ENCODE measurements around the gene SIK1. TPM values are rescaled to one million over a fixed set of nuclear protein-coding genes. Genes with fewer than 3 reads are reported as not detected.
"Not testable (repeated sequence)": the region's sequence is repeated elsewhere in the genome, so short reads cannot be mapped to it uniquely, and the experiment has no call there.

Gene SIK1
- total RNA-seq: 93.5 TPM

DNA sequence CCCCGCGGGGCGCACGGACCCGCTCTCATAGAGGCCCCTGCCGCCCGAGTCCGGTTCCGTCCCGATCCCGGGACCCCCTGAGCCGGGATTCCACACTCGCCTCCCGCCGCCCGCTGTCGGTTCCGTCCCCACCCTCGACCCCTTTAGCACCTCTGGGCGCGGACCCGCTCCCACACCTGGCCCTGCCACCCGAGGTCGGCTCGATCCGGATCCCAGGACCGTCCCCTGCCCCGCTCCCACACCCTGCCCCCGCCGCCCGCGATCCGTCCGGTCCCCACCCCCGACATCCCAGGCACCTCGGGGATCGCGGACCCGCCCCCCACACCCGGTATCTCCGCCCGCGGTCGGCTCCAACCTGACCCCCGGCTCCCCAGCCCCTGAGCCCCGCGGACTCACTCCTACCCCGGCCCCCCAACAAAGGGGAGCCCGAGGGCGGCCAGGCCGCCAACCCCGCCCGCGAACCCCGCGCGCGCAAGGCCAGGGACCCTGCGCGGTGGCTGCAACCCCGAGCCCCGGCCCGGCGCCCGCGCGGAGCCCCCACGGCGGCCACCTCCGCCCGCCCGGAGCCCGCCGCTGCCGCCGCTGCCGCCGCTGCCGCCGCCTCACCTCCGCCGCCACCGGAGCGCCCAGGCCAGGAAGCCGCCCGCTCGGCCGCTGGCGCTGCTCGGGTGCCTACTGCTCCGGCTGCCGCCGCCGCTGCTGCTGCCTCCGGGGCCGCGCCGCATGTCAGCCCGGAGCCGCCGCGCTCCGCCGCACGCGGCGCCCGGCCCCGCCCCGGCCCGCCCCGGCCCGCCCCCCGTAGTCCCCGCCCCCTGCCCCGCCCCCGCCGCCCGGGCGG, at the start of gene SIK1:
Gene SIK1, minus strand, starts transcription at position 728 of the 838 bp plus-strand sequence. CDS start 953 bp downstream, outside the sequence.
- DNase-seq (ENCODE audit: extremely low spot score in 2 of 2); H3K36me3 ChIP-seq; H3K4me3 ChIP-seq; intact Hi-C loops (cut with DNase I); H3K9me3 ChIP-seq; H3K27ac ChIP-seq; H3K27me3 ChIP-seq; H3K4me1 ChIP-seq: not testable (repeated sequence)

GRCh38 chr21:43471597-43472242, 44.8 kb upstream of the SIK1 start:
- H3K27ac ChIP-seq; H3K9me3 ChIP-seq; H3K27me3 ChIP-seq; H3K4me1 ChIP-seq; DNase-seq (ENCODE audit: extremely low spot score in 2 of 2); H3K36me3 ChIP-seq; H3K4me3 ChIP-seq; intact Hi-C loops (cut with DNase I): not testable (repeated sequence)

GRCh38 chr21:43469719-43470458, 43.0 kb upstream of the SIK1 start:
- H3K4me3 ChIP-seq; H3K4me1 ChIP-seq; DNase-seq (ENCODE audit: extremely low spot score in 2 of 2); intact Hi-C loops (cut with DNase I); H3K36me3 ChIP-seq; H3K9me3 ChIP-seq; H3K27ac ChIP-seq; H3K27me3 ChIP-seq: not testable (repeated sequence)

- H3K4me3 ChIP-seq: no peak overlapping the region
- TF ChIP-seq CTCF (IDR thresholded peaks at IDR 0.05): no peak
- TF ChIP-seq POLR2AphosphoS5 (IDR thresholded peaks at IDR 0.05; ENCODE audit: insufficient read depth in 1 of 2, low read depth in 1 of 2): no peak
- TF ChIP-seq POLR2A (IDR thresholded peaks at IDR 0.05): no peak
- H3K9me3 ChIP-seq: no peaks in the 10 kb centered on the region
- no peaks in the 10 kb centered on the region for H3K36me3 ChIP-seq
- intact Hi-C loops (cut with DNase I): no loop called here
- no peaks in the 10 kb centered on the region for H3K27me3 ChIP-seq
- no peak for DNase-seq (ENCODE audit: extremely low spot score in 2 of 2)
- no peak overlapping the region for H3K27ac ChIP-seq
- H3K4me1 ChIP-seq: no peaks in the 10 kb centered on the region
Measured at GRCh38 chr21:43467785-43468184, 40.9 kb upstream of the SIK1 start.

DNA sequence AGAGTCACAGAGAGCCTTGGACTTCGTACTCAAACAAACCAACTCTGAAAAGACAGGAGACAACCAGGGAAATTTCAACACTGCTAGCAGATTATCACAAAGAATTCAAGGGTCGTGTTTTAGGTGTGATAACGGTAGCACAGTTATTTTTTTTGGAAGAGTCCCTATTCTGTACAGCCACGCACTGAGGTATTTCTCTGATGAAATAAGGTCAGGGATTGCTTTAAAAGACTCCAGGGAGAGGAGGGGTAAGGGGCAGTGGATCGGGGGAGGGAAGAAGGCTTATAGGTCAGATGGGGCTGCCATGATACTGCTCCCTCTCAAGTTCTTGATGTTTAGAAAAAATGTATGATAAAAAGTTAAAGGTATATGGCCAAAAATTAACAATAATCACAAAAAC, 38.2 kb upstream of the SIK1 start:
- H3K4me1 ChIP-seq; H3K27ac ChIP-seq; H3K27me3 ChIP-seq; intact Hi-C loops (cut with DNase I); DNase-seq (ENCODE audit: extremely low spot score in 2 of 2); H3K36me3 ChIP-seq; H3K4me3 ChIP-seq; H3K9me3 ChIP-seq: not testable (repeated sequence)

DNA sequence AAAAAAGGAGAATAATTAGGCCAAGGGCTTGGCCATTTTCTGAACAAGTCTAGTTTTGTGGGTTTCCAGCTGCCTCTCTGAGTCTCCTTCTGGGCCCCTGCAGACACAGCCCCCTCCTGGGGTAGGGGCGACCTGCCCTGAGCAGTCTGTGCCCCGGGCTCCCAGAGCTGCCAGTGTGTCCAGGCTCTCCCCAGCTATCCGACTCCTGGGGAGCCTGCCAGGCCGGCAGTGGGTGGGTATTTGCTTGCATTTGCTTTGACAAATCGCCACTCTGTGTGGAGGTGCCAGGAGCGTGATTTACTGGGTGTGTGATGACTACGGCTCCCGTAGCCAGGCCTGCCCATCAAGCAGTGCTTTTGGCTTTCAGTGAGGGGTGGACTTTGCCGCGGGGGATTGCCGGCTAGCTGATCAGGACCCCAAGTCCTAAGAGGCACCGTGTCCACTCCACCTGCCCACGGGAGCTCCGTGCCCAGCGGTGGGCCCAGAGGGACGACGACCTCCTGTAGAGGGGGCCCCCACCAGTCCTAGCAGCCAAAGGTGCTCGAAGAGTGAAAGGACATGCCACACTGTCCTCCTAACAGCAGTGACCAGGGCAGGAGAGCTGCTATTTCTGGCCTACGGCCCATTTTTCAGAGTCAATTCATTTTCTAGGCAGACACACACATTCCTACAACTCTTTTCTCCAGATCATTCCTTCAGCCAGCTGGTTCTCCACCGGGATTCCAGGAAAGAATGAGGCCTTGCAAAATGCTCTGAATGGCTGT, 36.7 kb upstream of the SIK1 start:
- H3K4me1 ChIP-seq; H3K36me3 ChIP-seq; H3K27ac ChIP-seq; H3K4me3 ChIP-seq; H3K9me3 ChIP-seq; H3K27me3 ChIP-seq; intact Hi-C loops (cut with DNase I); DNase-seq (ENCODE audit: extremely low spot score in 2 of 2): not testable (repeated sequence)

DNA sequence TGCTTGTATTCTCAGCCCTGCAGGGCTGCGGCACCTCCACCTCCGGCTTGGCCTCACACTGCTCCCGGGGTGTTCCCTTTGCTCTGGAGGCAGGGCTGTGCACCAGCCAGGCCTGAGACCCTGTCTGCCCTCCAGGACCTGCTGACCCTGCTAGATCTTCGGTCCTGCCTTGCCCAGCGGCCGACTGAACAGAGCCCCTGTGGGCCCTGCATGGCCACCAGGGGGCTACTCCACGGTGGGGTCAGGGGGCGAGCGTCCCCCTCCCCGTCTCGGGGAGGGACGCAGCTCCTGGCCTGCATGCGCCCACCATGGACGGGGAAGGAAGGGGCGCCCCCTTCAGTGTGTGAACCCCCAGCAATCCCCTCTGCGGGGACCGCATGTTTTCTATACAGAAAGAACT, 36.0 kb upstream of the SIK1 start:
- H3K9me3 ChIP-seq; H3K27me3 ChIP-seq; H3K4me3 ChIP-seq; intact Hi-C loops (cut with DNase I); DNase-seq (ENCODE audit: extremely low spot score in 2 of 2); H3K27ac ChIP-seq; H3K4me1 ChIP-seq; H3K36me3 ChIP-seq: not testable (repeated sequence)

DNA sequence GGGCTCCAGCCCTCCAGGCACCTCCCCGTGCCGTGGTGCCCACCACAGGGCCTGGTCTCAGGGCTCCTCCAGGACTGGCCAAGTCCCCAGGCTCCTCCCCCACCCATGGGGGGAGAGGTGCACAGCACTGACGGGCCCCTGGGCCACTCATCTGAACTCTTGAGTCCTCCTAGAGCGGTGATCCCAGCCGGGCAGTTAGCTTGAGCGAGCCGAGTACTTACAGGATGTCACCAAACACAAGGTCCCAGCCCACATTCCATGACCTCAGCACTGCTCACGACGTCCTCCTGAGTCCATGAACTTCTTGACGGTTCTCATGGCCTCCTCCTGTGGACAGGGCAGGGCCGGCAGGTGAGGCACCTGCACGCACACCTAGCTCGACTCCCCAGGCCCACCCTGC, 33.5 kb upstream of the SIK1 start:
- H3K36me3 ChIP-seq; H3K4me3 ChIP-seq; H3K9me3 ChIP-seq; H3K27me3 ChIP-seq; H3K4me1 ChIP-seq; DNase-seq (ENCODE audit: extremely low spot score in 2 of 2); H3K27ac ChIP-seq; intact Hi-C loops (cut with DNase I): not testable (repeated sequence)

DNA sequence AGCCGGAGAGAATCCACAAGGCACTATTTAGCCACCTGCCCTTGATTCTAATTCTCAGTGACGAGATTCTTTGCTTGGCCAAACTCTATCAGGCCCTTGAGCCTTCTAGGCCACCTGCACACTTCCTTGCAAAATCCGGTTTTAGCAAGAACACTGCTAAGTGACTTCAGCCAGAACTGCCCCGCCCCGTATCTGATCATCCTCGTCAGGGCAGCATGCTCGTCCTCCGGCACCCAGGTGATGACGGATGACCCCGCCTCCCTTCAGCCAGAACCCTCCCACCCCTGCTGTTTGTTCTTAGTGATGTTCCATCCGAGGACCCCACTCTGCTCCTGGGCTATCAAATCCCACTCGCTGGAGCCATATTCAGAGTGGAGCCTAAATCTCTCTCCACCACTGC, 32.1 kb upstream of the SIK1 start:
- intact Hi-C loops (cut with DNase I); H3K9me3 ChIP-seq; H3K4me3 ChIP-seq; H3K4me1 ChIP-seq; DNase-seq (ENCODE audit: extremely low spot score in 2 of 2); H3K27ac ChIP-seq; H3K36me3 ChIP-seq; H3K27me3 ChIP-seq: not testable (repeated sequence)

DNA sequence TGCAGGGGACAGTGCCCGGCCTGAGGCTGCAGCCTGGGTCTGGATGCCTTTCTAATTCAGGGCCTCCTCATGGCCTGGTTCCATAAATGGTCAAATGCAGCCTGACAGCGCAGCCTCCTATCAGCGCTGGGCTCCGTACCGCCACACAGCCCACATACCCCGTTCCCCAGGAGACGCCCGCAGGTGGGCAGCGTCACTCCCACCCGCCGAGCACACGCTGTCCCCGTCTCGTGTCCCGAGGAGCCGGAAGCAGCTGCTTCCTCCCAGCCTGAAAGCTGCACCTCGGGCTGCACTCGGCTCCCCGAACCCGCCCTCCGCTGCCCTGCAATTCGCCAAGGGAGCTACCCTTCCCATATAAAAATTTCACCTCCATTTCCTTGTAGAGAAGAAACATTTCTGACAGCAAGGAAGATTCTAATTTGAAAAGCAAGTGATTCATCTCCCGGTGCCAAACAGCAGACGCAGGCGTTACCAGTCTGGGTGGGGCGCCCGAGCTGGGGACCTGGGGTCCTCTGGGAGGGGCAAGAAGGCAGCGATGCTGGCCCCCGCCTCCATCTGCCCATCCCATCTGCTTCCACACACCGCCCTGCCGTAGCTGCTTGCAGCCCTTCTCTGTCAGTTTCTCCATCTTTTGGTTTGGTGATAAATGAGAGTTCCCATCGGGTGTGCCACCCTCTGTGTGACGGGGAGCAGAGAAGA, 29.8 kb upstream of the SIK1 start:
- H3K36me3 ChIP-seq; H3K4me1 ChIP-seq; DNase-seq (ENCODE audit: extremely low spot score in 2 of 2); H3K27ac ChIP-seq; intact Hi-C loops (cut with DNase I); H3K27me3 ChIP-seq; H3K4me3 ChIP-seq; H3K9me3 ChIP-seq: not testable (repeated sequence)

DNA sequence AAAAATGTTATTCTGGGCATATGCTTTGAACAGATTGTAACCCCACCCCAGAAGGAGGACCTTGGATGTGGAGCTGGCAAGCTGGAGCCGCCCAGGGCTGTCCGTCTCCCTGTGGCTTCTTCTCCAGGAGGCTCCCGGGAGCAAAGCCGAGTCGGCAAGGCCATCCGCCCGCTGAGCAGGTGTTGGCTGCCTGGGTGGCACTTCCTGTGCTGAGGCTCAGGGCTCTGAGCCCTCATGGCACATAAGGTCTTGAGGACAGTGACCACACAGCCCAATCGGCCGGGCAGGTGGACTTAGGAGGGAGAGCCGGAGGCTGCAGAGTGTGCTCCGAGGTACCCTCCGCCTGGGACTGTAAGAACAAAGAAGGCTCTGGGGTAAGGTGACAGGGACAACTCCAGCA, 28.8 kb upstream of the SIK1 start:
- H3K27ac ChIP-seq; H3K4me1 ChIP-seq; intact Hi-C loops (cut with DNase I); H3K9me3 ChIP-seq; H3K36me3 ChIP-seq; DNase-seq (ENCODE audit: extremely low spot score in 2 of 2); H3K4me3 ChIP-seq; H3K27me3 ChIP-seq: not testable (repeated sequence)
